VCaP (cell line): ENCODE measurements around the gene L3MBTL4.
"Not testable (repeated sequence)": the region's sequence is repeated elsewhere in the genome, so short reads cannot be mapped to it uniquely, and the experiment has no call there.

ENCODE experiments used
- H3K27ac ChIP-seq: fragments of 450-650 bp; 2 replicates; pipeline ENCODE4 v1.5.1; 2017
- TF ChIP-seq, protein P1 (sequence below): fragments of 450-650 bp; conservative IDR thresholded peaks from 2 replicates; pipeline ENCODE4 v1.5.1; 2017; ENCODE audit warnings: mild to moderate bottlenecking, moderate library complexity

The L3MBTL4 gene

DNA sequence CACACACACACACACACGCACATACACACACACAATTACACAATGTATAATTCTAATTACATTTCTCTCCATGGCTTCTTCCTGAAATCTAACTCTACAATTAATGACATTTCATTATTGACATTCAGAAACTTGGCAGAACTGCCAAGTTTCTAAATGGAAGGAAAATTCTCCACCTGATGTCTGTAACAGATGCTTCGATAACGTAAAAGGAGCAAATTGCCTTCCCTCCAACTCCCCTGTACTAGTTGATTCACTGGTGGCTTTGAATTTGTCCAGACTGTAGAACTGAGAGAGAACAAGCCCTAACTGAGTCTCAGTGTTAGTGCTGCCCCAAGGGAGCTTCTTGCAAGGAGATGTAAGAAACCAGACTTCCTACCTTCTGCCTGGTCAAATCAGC, 264.3 kb downstream of the L3MBTL4 start:
- TF ChIP-seq, protein P1, sequence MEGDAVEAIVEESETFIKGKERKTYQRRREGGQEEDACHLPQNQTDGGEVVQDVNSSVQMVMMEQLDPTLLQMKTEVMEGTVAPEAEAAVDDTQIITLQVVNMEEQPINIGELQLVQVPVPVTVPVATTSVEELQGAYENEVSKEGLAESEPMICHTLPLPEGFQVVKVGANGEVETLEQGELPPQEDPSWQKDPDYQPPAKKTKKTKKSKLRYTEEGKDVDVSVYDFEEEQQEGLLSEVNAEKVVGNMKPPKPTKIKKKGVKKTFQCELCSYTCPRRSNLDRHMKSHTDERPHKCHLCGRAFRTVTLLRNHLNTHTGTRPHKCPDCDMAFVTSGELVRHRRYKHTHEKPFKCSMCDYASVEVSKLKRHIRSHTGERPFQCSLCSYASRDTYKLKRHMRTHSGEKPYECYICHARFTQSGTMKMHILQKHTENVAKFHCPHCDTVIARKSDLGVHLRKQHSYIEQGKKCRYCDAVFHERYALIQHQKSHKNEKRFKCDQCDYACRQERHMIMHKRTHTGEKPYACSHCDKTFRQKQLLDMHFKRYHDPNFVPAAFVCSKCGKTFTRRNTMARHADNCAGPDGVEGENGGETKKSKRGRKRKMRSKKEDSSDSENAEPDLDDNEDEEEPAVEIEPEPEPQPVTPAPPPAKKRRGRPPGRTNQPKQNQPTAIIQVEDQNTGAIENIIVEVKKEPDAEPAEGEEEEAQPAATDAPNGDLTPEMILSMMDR, result no peak
- H3K27ac ChIP-seq, result no peak overlapping the region

DNA sequence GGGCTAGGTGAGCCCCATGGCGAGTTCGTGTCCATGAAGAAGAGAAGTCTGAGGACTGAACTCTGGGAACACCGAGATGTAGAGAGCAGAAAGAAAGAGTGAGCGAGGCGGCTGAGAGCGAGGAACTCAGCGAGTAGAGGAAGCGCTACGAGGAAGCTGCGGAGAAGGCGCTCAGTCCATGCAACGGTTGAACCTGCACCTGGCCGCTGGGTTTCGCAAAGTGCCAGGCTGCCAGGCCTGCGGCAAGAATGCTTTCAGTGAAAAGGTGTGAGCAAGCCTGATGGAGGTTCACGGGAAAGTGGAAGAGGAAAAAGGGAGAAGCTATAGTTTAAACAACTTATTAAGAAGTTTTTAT, 268.4 kb downstream of the L3MBTL4 start:
- TF ChIP-seq, protein P1, result no peak
- H3K27ac ChIP-seq, result no peak overlapping the region

DNA sequence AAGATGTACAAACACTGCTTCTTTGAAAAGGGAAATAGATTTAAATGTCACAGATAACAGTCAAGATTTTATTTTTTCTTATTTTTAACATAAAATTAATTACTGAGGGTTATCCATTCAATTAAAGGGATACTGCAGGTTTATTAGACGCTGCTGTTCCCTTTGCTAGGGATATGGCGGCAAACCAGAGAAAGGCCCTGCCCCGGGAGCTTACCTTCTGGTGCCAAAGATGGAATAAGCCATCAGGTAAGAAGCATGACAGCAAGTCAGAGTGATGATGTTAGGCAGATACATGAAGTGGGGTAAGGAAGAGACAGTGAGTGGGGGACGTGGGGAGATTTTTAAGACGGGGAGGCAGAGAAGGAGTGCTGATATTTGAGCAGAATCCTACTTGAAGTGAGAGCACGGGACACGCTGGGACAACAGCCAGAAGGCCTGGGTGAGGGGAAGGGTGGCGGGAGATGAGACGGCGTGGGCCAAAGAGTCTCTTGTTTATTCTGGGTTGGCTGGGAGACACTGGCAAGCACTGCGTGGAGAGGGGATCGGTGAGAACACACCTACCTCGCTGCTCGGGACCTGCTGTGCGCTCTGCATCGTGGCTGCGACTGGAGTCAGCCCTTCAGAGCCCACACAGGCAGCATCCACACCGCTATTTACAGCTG, 268.9 kb downstream of the L3MBTL4 start:
- no peak overlapping the region for H3K27ac ChIP-seq
- TF ChIP-seq, protein P1, result no peak

DNA sequence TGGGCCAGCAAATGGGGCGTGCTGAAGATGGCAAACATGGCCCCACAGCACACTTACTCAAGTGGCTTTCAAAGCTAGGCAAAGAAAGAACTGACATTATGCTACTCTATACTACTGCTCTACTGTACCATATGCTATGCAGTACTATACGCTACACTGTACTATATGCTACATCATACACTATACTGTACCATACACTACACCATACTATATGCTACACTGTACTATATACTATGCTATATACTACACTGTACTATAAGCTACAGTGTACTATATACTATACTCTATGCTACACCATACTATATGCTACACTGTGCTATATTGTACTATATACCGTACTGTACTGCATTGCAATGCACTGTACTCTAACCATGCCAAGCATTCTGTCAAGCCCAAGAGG, 275.7 kb downstream of the L3MBTL4 start:
- H3K27ac ChIP-seq, result no peak overlapping the region
- TF ChIP-seq, protein P1, result no peak

DNA sequence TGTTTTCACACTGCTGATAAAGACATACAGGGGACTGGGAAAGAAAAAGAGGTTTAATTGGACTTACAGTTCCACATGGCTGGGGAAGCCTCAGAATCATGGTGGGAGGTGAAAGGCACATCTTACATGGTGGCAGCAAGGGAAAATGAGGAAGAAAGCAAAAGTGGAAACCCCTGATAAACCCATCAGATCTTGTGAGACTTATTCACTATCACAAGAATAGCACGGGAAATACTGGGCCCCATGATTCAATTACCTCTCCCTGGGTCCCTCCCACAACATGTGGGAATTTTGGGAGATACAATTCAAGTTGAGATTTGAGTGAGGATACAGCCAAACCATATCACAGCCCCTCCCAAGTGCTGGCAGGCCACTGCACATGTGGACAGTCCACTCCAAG, 278.8 kb downstream of the L3MBTL4 start:
- H3K27ac ChIP-seq, result not testable (repeated sequence)

DNA sequence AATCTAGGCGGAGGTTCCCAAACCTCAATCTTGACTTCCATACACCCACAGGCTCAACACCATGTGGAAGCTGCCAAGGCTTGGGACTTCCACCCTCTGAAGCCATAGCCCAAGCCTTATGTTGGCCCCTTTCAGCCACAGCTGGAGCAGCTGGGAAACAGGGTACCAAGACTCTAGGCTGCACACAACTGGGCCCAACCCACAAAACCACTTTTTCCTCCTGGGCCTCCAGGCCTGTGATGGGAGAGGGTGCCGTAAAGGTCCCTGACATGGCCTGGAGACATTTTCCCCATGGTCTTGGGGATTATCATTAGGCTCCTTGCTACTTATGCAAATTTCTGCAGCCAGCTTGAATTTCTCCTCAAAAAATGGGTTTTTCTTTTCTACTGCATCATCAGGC, 279.7 kb downstream of the L3MBTL4 start:
- H3K27ac ChIP-seq, result not testable (repeated sequence)

DNA sequence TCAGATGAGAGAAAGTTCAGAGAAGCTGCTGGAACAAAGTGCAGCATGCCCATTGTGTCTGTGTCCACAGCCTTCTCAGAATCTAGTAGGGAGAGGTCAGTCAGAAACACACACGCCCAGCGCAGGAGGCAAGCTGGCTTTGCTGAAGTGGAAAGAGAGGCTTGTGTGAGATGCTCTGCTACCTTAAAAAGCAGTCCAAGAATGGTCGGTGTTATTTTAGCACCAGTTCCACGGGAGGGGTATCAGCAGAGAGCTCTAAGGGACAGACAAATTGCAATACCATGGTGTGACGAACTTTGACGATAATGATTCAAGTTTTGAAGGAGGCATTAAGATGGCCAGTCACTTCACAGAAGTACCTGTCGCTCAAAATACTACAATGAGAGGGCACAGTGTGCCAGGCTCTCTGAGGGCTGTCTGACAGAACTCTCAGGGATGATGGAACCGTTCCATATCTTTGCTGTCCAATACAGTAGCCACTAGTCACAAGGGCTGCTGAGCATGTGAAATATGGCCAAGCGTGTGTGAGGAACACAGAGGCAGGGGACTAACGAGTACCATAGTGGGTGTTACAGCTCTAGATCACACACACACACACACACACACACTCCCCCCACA, 281.9 kb downstream of the L3MBTL4 start:
- TF ChIP-seq, protein P1, result no peak
- no peak overlapping the region for H3K27ac ChIP-seq

DNA sequence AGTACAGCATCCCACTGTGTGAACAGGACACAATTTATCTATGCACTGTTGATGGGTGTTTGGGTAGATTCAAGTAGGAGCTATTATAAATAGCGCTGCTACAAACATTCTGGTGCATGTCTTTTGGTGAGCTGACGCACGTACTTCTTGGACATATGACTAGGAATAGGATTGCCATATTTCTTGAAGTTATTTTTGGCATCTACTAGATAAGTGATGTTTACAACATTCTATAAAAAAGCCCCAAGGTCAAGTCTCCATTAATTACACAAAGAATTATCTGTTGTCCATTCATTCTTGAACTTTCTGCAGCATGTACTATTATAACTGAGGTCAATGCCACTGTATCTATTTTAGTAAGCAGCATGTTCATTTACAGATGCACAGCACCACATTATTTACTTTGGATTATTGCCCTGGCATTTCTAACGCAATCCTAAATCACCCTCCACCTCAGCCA, 293.9 kb downstream of the L3MBTL4 start:
- H3K27ac ChIP-seq, result no peak overlapping the region
- TF ChIP-seq, protein P1, result no peak

DNA sequence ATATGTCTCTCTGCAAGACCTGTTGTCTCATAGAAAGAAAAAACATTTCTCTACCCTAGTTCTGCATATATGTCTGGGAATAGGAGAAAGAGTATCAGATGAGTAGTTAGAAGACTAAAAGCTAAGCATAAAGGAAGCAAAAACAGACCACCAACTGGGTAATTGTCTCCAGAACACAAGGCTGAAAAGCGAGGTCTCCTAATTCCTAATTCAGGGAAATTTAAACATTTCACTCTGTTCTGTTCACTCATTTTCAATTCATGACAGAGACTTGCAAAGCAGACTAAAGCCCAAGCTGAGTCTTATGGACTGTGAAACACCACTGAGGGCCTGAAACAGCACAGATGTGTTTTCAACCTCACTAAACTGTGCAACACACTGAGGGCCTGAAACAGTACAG, 294.9 kb downstream of the L3MBTL4 start:
- TF ChIP-seq, protein P1, result no peak
- no peak overlapping the region for H3K27ac ChIP-seq
